ENCODE data around the gene MLLT6.

MLLT6 gene

GRCh38 chr17:38676706-38677504 is 28.2 kb upstream of the MLLT6 start:
- peak; percentile 84 to 88 for DNase-seq

DNA sequence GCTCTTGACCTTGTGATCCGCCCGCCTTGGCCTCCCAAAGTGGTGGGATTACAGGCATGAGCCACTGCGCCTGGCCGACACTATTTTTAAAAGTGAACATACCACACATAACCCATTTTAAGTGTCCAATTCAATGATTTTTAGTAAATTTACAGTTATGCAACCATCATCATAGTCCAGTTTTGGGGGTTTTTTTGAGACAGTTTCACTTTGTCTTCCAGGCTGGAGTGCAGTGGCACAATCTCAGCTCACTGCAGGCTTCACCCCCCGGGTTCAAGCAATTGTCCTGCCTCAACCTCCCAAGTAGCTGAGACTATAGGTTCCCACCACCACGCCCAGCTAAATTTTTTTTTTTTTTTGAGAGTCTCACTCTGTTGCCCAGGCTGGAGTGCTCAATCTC is 27.3 kb upstream of the MLLT6 start:
- no peak for DNase-seq

DNA sequence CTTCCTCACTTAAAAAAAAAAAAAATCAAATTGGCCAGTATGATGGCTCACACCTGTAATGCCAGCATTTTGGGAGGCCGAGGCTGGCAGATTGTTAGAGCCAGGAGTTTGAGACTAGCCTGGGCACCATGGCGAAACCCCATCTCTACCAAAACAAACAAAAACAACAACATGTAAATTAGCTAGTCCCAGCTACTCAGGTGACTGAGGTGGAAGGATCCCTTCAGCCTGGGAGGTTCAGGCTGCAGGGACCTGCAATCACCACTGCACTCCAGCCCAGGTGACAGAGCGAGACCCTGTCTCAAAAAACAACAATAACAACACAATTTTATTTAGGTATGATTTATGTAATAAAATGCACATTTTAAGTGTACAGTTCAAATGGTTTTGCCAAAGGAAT is 24.0 kb upstream of the MLLT6 start:
- DNase-seq = no peak

DNA sequence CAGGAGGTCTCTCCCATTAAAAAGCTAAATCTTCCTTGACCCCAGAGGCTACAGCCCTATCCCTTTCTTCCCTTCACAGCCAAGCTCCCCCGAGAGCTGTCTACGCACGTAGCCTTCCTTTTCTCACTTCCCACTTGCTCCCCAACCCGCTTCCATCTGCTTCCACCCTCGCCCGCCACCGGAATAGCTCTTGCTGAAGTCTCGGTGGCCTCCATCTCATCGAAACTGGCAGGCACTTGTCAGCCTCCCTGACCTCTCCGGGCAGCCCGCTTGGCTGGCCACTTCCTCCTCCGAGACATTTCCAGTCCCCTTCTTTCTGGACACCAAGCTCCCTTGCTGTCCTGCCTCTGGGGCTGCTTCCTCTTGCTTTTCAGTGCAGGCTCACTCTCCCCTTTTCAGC is 19.6 kb upstream of the MLLT6 start:
- DNase-seq = no peak

- no peak for DNase-seq
These were observed 17.8 kb upstream of the MLLT6 start for GRCh38 chr17:38687286-38687685.

- DNase-seq = no peak
These were observed 14.7 kb upstream of the MLLT6 start for GRCh38 chr17:38690386-38690785.

DNA sequence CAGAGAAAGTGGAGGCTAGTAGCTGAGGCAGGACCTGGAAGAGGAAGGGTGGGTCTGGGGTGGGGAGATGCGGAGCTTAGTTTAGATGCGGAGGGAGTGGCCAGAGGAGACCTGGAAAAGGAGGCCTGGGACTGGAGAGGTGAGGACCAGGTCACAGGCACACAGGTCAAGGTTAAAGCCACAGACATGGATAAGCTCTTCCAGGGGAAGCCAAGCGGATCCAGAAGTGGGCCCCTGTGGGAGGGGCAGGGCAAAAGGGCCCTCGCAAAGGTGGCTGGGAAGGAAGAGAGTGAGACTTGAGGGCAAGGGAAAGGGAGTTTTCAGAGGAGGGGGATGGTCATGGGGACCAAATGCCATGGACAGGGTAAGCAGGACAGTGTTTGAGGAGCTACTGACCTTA is 13.9 kb upstream of the MLLT6 start:
- no peak for DNase-seq

- DNase-seq = no peak
These were observed 11.3 kb upstream of the MLLT6 start for GRCh38 chr17:38693700-38694329.

DNA sequence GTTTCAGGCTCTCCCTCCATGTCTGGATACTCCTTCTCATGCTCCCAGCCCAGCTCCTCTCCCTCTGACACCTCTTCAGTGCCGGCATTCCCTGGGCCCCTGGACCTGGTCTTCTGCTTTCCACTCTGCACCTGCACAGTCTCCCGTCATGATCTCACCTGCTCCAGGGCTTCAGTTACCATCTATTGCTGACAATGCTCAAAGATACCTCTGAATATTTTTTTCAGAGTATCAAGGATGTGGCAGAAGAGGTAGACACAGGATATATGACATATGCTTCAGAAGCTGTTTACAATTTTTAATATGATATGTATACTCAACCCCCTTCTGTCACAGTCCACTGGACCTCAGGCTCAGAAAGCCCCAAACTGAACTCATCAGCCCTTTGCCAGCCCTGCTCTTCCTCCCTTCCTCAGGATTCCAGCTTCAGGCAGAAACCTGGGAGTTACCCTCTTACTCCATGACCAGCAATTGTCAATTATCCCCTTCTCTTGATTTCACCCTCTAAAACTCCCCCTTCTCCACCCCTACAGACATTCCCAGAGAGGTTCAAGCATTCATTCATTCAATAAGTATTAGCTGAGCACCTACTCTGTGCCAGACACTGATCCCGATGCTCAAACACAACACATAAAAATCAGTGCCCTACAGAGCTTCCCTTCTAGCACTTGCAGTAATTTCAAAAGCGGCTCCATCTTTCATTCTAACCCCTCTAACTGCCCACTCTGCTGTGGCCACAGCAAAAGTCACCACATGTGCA is 7.8 kb upstream of the MLLT6 start:
- no peak for DNase-seq

GRCh38 chr17:38698760-38699159 is 6.3 kb upstream of the MLLT6 start:
- no peak for DNase-seq

GRCh38 chr17:38701504-38702165 is 3.4 kb upstream of the MLLT6 start:
- DNase-seq = peak in 1 of 2 experiments; percentile 54

DNA sequence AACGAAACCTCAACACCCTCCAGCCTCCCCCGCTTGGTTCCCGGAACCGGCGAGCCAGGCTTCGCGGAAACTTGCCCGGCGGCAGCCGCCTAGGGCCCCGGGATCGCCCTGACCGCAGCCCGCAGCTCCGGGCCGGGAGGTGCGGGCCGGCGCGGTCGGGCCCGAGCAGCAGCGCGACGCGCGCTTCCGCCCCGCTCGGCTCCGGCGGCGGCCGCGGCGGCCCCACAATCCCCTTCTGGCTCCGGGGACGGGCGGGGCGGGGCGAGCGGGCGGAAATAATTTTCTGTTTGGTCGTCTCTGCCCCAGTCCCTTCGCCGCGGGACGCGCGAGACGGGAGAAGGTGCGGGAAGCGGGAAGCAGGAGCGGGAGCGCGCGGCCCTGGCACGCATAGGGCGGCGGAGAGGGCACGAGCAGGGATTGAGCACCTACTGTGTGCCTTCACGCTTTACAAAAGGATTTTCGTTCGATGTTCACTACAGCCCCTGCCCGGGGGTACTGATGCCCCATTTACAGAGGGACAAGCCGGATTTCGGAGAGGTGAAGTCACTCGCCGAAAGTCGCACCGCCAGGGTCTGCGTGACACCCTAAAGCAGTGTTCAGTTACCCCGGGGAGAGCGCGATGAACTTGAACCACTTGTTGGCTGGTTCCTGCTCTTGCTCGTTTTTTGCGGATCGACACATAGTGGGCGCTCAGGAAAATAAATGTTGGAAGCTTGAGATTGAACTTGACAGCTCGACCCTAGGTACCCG is 2.7 kb upstream of the MLLT6 start:
- peak; percentile 89 to 90 for DNase-seq

DNA sequence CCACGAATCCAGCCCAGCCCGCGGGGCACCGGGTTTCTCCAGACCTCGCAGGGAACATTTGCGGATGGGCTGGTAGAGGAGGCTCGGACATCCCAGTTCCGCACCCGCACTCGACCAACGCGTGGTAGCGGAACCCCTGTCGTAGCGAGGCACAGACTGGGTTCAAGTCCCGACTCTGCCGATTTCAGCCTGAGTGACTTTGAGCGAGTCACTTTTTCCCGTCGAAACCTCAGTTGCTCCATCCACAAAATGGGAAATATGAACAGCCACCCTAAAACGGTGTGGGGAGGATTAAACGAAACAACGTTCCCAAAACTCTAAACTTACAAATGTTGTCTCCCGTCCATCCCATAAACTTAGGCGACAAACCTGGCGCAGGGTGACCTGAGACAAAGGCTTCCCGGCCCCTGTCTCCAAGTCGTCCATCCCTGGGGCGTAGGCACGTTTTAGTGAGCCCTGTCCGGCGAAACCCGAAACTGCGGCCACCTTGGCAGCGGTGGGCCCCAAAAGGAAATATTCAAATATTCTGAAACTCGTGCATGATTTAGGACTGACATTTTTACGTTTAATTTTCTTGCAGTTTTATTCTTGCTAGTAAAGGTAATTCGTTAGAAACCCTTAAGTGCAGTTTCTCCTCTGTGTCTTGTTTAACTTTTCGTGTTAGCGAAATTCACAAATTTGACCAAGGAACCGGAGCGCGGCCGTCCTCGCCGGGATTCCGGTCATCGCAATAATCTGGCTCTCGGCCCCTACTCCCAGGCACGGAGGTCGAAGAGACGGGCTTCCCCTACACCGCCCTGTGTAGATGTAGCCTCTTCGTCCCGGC is 1.9 kb upstream of the MLLT6 start:
- peak in 1 of 2 experiments; percentile 45 for DNase-seq

GRCh38 chr17:38703742-38704605 is 1.1 kb upstream of the MLLT6 start:
- peak; percentile 98 to 99 for DNase-seq

- no peak for DNase-seq
These were observed 390 bp downstream of the MLLT6 start for GRCh38 chr17:38705523-38705802.

GRCh38 chr17:38705803-38706504 is 881 bp downstream of the MLLT6 start:
- peak; percentile 59 to 69 for DNase-seq

DNA sequence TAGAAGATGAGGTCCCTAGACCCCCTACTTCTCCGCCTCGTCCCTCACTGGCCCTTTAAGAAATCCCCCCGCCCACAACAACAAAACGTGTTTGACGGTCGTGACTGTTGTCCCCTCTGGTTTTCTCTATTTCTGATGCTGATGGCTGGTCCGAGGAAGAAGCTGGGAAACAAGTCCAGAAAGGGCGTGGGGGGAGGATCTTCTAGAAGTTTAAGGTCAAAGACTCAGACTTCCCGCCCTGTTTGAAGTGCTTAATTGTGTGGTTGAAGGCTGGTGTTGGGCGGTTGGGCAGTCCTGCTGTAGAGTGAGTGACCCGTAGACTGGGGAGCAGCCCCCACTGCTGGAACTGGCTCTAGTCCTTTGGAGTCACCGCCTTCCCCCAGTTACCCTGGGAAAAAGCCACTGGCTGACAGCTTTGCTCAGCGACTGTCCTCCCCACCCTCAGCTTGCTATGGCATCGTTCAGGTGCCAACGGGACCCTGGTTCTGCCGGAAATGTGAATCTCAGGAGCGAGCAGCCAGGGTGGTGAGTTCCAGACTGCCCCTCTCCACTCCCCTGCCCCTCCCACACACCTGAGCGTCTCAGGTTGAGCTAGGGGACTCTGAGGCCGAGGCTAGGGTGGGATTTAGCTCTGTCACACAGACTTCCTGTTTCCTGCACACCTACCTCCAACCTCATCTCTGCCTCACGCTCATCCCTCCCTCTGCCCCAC is 1.6 kb downstream of the MLLT6 start:
- DNase-seq = no peak

GRCh38 chr17:38707678-38708351 is 2.7 kb downstream of the MLLT6 start:
- no peak for DNase-seq

Measured in NCI-H2081 (cell line).